Right lobe of liver (tissue), 6 donors: ENCODE results near the gene INS. TPM values are rescaled to one million over a fixed set of nuclear protein-coding genes. Genes with fewer than 3 reads are reported as not detected.

Experiments used
- ATAC-seq, 4 donors: fragments of 200-7000 bp; cut with Tn5 transposase; one replicate each; pipeline ENCODE4 v1.9.1; 2020; ENCODE audit warnings: mild to moderate bottlenecking in 4 of 4, moderate library complexity in 4 of 4
- DNase-seq, 3 donors: peaks; one replicate each; pipeline ENCODE4 v3.0.0-alpha.2; 2020
- H3K27ac ChIP-seq, 3 donors: fragments of 200-600 bp; one replicate each; pipeline ENCODE4 v1.8.0; 2022
- H3K27me3 ChIP-seq, 2 donors: fragments of 200-600 bp; one replicate each; pipeline ENCODE4 v1.8.0; 2022
- H3K36me3 ChIP-seq, 4 donors: fragments of 200-600 bp; sonication (generic) in 1 of 4; one replicate each; pipeline versions ENCODE4 v1.5.1 to v1.8.0; 2017 to 2022; ENCODE audit warnings: control low read depth in 1 of 4
- H3K4me1 ChIP-seq, 4 donors: fragments of 200-600 bp; sonication (generic) in 1 of 4; one replicate each; pipeline versions ENCODE4 v1.5.1 to v1.8.0; 2017 to 2022; ENCODE audit warnings: control low read depth in 1 of 4
- H3K4me3 ChIP-seq, 3 donors: fragments of 200-600 bp; one replicate each; pipeline ENCODE4 v1.8.0; 2022
- H3K9me3 ChIP-seq, 4 donors: fragments of 200-600 bp; sonication (generic) in 1 of 4; one replicate each; pipeline versions ENCODE4 v1.5.1 to v1.8.0; 2017 to 2022; ENCODE audit warnings: control low read depth in 1 of 4
- CTCF ChIP-seq, 4 donors: fragments of 200-600 bp in 3 of 4; fragments of 450-650 bp in 1 of 4; IDR thresholded peaks; one replicate each; pipeline versions ENCODE4 v1.5.1 to v1.8.0; 2016 to 2022; ENCODE audit warnings: antibody characterized with exemption in 4 of 4, mild to moderate bottlenecking in 2 of 4
- POLR2A ChIP-seq: fragments of 450-650 bp; IDR thresholded peaks from one replicate; pipeline ENCODE4 v1.6.1; 2017; ENCODE audit warnings: antibody characterized with exemption, mild to moderate bottlenecking
- WGBS: methylation state at CpG from one replicate; pipeline ENCODE4 v1.1.6; 2018; ENCODE audit warnings: low coverage, low lambda C conversion rate; ENCODE audit not compliant: insufficient coverage; ENCODE audit errors: missing lambda C conversion rate; 5-methylcytosine and 5-hydroxymethylcytosine counted together
- intact Hi-C, 2 donors: fragments of 100-400 bp; cut with DNase I; formaldehyde crosslinking; loops; one replicate each; pipeline versions ENCODE4 v1.11.2 to v1.14.1; 2022
- total RNA-seq, 6 experiments: library from RNA; depleted of rRNA in 2 of 6; stranded (reverse); fragments of >200 nt in 2 of 6; fragmentation: NEBNext Ultra II Directional in 3 of 6; extraction: Animal tissue kit (Norgen Biotek cat#: 25700) in 3 of 6; gene quantifications; one replicate each; pipeline versions ENCODE4 v1.1.0 to v1.2.4, GENCODE V29; 2016 to 2023
- donor health status: DM: no; HTN: yes; CAD: no.
- donor health status: DM: no; HTN: no; CAD: no.
- donor health status: DM: no; HTN: no; CAD: no.
- donor health status: DM: no; HTN: yes; CAD: no.
- donor health status: DM: no; HTN: yes; CAD: no.

The INS gene
- total RNA-seq, 6 experiments from 2014 or later = not detected

GRCh38 chr11:2143477-2143798, 17.6 kb downstream of the INS start:
- H3K9me3 ChIP-seq = no peaks in the 10 kb centered on the region
- no peaks in the 10 kb centered on the region for H3K27me3 ChIP-seq
- intact Hi-C loops = loop anchor here in 1 of 2 donors (10.0 kb wide), 1 partner anchor 269 kb away; no protein-coding TSS in a partner anchor
- 50% methylated on average over 12 of the region's 12 CpGs for WGBS
- H3K36me3 ChIP-seq = peaks cover 0 to 35% (median 16%) of the 10 kb centered on the region in 4 donors
- no peak overlapping the region for H3K4me3 ChIP-seq
- ATAC-seq (no peak), DNase-seq (no peak)
- no peak overlapping the region for H3K27ac ChIP-seq
- TF ChIP-seq POLR2A (no peak), CTCF (IDR thresholded peaks at IDR 0.05) (no peak)
- H3K4me1 ChIP-seq = peaks cover 0 to 5% (median 0%) of the 10 kb centered on the region in 4 donors

GRCh38 chr11:2142762-2143202, 18.2 kb downstream of the INS start:
- Histone ChIP-seq H3K4me1 (peaks cover 0 to 5% (median 0%) of the 10 kb centered on the region in 4 donors), H3K9me3 (no peaks in the 10 kb centered on the region), H3K27ac (no peak overlapping the region), H3K4me3 (no peak overlapping the region), H3K36me3 (peaks cover 0 to 28% (median 12%) of the 10 kb centered on the region in 4 donors), H3K27me3 (no peaks in the 10 kb centered on the region)
- intact Hi-C loops = loop anchor here in 1 of 2 donors (10.0 kb wide), 1 partner anchor 268 kb away; no protein-coding TSS in a partner anchor
- no peak for TF ChIP-seq CTCF (IDR thresholded peaks at IDR 0.05)
- TF ChIP-seq POLR2A = no peak
- no peak for DNase-seq
- no peak for ATAC-seq
- WGBS = 44% methylated on average over 6 of the region's 6 CpGs

- Histone ChIP-seq H3K4me3 (no peak overlapping the region), H3K27me3 (no peaks in the 10 kb centered on the region), H3K36me3 (peaks cover 0 to 24% (median 10%) of the 10 kb centered on the region in 4 donors), H3K27ac (no peak overlapping the region), H3K4me1 (peaks cover 0 to 5% (median 0%) of the 10 kb centered on the region in 4 donors), H3K9me3 (no peaks in the 10 kb centered on the region)
- intact Hi-C loops = loop anchor here in 1 of 2 donors (10.0 kb wide), 1 partner anchor 268 kb away; no protein-coding TSS in a partner anchor
- 33% methylated on average over 5 of the region's 5 CpGs for WGBS
- DNase-seq (no peak), ATAC-seq (no peak)
- TF ChIP-seq POLR2A (no peak), CTCF (IDR thresholded peaks at IDR 0.05) (no peak)
Measured at GRCh38 chr11:2142300-2142759, 18.7 kb downstream of the INS start.

GRCh38 chr11:2140411-2141400, 20.3 kb downstream of the INS start:
- DNase-seq (peak in 2 of 3 donors; percentile 14 to 46), ATAC-seq (no peak)
- no peak overlapping the region for H3K27ac ChIP-seq
- H3K36me3 ChIP-seq = peaks cover 0 to 8% (median 2%) of the 10 kb centered on the region in 4 donors
- no peaks in the 10 kb centered on the region for H3K27me3 ChIP-seq
- no peaks in the 10 kb centered on the region for H3K9me3 ChIP-seq
- intact Hi-C loops = loop anchor here in 1 of 2 donors (10.0 kb wide), 1 partner anchor 266 kb away; no protein-coding TSS in a partner anchor
- no peak overlapping the region for H3K4me3 ChIP-seq
- WGBS = 54% methylated on average over 72 of the region's 102 CpGs
- peaks cover 0 to 18% (median 5%) of the 10 kb centered on the region in 4 donors for H3K4me1 ChIP-seq
- no peak for TF ChIP-seq POLR2A
- no peak for TF ChIP-seq CTCF (IDR thresholded peaks at IDR 0.05)
